Fibroblast of skin of scalp (primary cell): ENCODE measurements around the gene CANT1.
A peak's percentile ranks its signal among the peaks of the same experiment; 100 is the strongest.
"Not testable (repeated sequence)": the region's sequence is repeated elsewhere in the genome, so short reads cannot be mapped to it uniquely, and the experiment has no call there.

Source experiments
- DNase-seq: peaks from one replicate; pipeline ENCODE4 v3.0.0-alpha.2; 2013

The CANT1 gene

DNA sequence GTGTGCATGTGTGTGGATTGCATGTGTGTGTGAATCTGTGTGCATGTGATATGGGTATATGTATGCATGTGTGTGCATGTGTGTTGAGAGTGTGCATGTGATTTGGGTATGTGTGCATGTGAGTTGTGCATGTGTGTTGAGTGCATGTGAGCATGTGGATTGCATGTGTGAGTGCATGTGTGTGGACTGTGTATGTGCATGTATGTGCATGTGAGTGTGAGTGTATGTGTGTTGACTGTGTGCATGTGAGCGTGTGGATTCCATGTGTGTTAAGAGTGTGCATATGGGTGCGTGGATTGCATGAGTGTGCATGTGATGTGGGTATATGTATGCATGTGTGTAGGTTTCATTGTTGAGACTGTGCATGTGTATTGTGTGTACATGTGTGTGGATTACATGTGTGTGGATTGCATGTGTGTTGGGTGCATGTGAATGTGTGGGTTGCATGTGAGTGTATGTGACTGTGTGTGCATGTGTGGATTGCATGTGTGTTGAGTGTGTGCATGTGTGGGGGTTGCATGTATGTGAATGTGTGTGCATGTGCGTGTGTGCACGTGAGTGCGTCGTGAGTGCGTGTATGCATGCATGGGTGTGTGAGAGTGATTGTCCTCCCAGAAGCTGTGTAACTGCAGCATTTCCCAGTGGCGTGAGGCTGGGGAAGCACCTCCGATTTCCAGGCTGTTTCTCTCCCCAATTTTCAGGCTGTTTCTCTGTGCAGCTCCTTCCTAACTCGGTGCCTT, 33.8 kb upstream of the CANT1 start:
- DNase-seq, result no peak

DNA sequence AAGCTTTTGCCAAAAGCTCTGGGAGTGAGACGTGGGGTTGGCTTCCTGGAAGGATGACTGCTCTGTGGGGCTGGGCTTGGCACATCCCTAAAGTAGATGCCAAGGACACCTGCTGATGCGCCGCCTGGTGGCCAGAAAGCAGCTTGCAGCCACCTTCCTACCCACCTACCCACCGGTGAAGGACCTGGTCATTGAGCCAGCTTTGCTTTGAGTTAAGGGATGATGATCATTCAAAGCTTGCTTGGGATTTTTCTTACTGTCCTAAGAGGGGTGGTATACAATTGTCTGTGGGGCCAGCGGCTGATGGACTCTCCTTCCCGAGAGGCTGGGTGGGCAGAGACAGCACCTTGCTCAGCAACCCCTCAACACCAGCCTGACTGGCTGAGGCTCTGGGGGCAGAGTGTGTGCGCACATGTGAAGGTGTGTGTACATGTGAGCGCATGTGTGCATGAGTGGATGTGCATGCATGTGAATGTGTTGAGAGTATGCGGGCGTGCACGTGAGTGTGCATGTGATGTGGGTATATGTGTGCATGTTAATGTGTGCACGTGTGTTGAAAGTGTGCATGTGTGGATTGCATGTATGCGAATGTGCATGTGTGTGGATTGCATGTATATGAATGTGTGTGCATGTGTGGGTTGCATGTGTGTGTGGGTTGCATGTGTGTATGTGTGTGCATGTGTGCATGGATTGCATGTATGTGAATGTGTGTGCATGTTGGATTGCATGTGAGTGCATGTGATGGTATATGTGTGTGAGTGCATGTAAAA, 33.0 kb upstream of the CANT1 start:
- DNase-seq, result peak; percentile 56

DNA sequence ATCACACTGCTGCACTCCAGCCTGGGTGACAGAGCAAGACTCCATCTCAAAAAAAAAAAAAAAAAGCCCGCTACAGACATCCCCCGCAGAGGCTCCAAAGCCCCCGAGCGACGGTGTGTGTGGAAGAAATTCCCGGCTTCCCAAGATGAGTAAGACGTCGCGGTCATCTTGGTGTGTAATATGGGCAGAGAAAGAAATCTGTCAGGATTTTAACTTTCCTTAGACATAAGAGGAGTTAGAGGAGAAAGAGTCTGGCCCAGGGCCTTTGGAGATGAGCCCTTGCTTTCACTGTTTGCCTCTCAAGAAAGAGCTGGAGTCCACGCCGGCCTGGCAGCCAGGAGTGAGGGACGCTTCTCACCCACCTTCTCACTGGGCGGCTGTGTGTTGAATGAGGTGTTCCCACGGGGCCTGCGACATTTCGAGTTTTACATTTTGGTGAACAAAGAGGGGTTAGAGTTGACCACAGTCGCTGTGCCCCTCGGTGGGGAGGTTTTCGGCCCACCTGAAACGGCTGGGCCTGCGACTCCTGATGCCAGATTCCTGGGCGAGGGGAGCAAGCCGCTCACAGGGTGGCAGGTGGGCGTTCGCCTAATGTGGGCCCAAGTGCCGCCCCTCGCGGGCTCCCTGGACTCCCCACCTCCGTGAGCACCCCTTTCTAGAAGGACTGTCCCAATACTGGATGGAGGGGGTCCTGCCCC, 32.3 kb upstream of the CANT1 start:
- peak; percentile 54 for DNase-seq

DNA sequence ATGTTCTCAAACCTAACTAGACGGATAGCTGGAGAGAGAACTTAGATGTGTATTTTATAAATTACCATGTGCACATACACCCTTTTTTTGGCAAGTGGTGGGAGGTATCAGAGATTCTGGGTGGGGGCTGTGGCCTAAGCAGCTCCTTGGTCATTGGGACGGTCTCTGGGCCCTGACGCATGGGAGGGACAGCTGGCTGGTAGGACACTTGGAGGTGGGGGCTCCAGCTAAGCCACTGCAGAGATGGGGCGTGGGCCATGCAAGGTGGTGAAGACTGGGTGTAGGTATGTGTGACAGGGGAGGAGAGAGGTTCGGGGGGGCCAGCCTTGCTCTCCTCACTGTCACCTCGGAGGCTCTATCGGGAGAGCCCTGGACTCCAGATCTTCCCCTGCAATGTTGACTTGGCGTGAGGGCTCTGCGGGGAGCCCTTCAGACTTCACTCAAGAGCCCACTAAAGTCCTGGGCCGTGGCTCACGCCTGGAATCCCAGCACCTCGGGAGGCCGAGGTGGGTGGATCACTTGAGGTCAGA, 31.5 kb upstream of the CANT1 start:
- no peak for DNase-seq

GRCh38 chr17:79039886-79040285, 30.3 kb upstream of the CANT1 start:
- DNase-seq, result no peak

GRCh38 chr17:79039171-79039570, 29.6 kb upstream of the CANT1 start:
- DNase-seq, result no peak

- DNase-seq, result peak; percentile 71
Measured at GRCh38 chr17:79038545-79039135, 29.1 kb upstream of the CANT1 start.

DNA sequence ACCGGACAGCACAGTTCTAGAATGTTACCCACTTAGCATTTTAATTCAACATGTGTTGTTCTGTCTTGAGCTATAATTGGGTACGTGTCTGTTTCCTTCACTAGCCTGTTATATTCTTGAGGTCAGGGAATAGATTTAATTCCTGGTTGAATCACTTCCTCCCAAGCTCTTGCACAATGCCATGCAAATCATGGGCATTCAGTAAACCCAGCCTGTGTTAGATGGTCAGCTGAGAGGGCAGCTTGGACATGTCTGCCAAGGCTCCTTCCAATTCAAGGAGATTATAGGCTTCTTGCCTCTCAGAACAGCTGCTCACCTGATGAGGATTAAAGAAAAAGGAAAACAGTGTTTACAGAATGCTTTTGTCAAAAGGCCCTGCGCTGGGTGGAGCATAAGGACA, 27.0 kb upstream of the CANT1 start:
- DNase-seq, result peak; percentile 72

GRCh38 chr17:79036181-79036580, 26.6 kb upstream of the CANT1 start:
- DNase-seq, result no peak

DNA sequence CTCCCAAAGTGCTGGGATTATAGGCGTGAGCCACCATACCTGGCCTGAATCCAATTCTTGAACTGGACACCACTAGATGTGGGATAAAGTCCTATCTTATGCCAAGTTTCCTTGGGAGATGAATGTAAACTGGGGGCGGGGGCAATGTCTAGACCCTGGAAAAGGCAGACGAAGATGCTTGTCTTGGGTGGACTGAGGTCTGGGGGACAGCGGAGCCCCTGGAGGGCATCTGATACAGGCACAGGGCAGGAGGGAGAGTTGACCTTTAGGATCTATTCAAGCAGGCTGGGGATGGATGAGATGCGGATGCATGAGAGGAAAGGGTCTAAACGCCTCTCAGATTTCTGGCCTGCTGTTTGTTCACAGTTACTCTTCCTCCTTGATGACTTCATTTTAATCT, 26.1 kb upstream of the CANT1 start:
- DNase-seq, result no peak

DNA sequence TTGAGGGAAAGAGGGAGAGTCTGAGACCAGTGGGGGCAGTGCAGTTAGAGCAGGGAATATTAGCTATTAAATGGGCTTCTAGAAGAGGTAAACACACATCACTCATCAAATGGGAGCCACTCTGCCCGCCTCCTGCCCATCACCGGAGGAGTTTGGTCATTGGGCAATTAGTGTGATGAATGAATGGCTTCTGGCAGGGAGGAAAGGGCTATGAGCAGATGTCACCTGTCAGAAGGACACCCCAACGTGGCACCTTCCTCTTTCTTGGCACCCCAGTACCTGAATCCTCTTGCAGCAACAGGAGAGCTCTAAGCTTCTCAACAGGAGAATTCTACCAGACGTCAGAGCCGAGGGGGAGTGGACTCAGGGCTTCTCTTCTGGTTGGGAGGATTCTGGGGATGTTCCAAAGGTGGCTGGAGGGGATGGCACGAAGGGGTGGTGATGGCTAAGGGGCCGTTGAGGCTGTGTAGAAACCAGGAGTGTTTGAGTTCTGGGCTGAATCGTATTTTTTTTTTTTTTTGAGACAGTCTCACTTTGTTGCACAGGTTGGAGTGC, 25.4 kb upstream of the CANT1 start:
- no peak for DNase-seq

GRCh38 chr17:79033741-79034501, 24.4 kb upstream of the CANT1 start:
- DNase-seq, result no peak

- no peak for DNase-seq
Measured at GRCh38 chr17:79033046-79033616, 23.6 kb upstream of the CANT1 start.

- no peak for DNase-seq
Measured at GRCh38 chr17:79031996-79032875, 22.7 kb upstream of the CANT1 start.

DNA sequence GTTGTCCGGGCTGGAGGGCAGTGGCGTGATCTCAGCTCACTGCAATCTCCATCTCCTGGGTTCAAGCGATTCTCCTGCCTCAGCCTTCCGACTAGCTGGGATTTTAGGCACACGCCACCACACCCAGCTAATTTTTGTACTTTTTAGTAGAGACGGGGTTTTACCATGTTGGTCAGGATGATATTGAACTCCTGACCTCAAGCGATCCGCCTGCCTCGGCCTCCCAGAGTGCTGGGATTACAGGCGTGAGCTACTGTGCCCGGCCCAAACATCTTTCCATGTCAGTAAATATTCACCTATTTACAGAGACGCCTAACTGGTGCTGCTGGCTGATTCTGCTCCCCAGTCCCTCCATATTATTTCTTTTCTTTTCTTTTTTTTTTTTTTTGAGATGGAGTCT, 21.1 kb upstream of the CANT1 start:
- not testable (repeated sequence) for DNase-seq

GRCh38 chr17:79029327-79030009, 19.9 kb upstream of the CANT1 start:
- DNase-seq, result no peak

DNA sequence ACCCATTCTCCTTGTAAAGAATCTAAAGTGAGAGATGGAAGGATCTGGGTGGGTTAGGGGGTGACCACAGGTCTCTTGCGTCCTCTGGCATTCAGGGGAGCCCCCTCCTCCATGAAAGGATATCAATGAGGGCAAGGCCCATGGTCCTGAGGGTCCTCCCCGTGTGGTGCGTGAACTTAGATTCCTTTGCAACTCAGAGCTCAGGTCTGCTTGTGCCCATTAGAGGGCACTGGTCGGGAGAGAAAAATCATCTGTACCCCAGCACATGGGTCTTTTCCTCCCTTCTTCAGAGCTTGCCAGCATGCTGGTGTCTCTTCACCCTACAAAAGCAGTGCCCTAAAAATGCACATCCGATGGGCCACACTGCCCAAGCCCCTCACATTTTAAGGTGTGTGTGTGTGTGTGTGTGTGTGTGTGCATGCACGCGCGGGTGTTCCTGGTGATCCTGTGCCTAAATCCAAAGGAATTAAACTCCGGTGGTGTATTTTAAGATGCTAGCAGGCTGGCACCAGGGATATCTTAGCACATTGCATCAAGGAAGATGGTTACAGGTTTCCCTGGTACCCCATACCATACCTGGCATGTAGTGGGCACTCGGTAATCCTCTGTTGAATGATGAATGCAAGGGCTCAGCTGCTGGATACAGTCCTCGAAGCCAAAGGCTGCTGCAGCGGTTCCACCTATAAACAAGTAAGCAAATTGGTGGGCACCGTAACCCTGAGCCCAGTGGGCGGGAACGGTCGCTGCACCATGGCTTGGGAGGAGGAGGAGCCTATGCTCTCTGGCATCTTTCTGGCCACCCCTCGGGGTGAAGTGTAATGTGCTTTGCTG, 19.1 kb upstream of the CANT1 start:
- no peak for DNase-seq

DNA sequence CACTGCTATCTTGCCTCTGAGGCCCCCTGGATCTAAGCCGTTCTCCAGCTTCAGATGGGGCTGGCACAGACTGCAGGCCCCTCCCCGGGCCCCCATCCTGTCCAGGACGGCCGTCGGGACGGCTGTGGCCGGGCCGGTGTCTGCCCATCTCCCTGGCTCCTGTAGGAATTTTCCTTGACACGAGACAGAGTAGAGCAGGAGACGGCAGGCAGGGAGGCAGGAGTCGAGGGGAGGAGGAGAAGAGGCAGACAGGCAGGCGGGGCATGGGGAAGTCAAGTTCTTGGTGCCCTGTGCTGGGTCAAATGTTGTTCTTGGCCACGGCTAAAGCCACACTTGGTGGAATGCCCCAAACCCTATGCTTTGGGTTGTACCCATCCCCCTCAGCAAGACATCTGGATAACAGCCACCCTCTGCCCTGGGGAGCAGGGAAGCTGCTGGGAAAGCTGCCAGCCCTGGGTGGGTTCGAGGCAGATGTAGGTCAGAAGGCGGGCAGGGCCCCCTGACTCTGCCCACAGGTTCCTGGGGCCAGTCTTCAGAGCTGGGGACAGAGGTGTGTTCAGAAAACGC, 18.4 kb upstream of the CANT1 start:
- peak; percentile 75 for DNase-seq
